Measurements from ENCODE around the gene PHRF1.

Gene PHRF1

GRCh38 chr11:616320-617198 lies 40.3 kb downstream of the PHRF1 start:
- DNase-seq, result no peak

DNA sequence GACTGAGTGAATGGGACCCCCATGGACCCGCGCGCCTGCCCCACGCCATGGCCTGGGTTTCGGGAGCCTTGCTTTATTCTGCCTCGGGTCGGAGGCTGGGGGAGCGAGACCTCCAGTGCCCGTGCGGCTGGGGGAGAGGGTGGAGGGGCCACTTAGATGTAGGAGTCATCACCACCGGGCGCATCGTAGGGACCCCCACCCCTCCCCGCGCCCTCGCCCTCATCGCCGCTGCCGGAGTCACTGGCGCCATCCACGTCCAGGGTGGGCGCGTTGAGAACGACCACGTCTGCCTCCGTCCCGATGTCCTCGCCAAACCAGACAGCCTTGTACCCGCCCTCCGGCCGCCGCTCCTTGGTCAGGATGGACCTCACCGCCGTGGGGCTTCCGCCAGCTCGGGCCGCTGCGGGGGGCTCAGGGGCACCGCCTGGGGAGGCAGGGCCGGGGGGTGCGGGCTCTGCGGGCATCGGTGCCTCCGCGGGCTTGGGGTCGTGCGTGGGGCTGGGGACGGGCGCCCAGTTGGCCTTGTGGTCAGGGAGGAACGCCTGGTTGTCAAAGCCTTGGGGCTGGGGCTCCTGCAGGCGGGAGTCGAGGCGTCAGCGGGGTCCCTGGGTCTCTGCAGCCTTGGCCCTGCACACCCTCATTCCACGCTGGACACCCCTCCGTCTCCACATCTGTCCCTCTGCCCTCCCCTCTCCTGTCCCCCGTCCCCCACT lies 41.1 kb downstream of the PHRF1 start:
- DNase-seq, result no peak

DNA sequence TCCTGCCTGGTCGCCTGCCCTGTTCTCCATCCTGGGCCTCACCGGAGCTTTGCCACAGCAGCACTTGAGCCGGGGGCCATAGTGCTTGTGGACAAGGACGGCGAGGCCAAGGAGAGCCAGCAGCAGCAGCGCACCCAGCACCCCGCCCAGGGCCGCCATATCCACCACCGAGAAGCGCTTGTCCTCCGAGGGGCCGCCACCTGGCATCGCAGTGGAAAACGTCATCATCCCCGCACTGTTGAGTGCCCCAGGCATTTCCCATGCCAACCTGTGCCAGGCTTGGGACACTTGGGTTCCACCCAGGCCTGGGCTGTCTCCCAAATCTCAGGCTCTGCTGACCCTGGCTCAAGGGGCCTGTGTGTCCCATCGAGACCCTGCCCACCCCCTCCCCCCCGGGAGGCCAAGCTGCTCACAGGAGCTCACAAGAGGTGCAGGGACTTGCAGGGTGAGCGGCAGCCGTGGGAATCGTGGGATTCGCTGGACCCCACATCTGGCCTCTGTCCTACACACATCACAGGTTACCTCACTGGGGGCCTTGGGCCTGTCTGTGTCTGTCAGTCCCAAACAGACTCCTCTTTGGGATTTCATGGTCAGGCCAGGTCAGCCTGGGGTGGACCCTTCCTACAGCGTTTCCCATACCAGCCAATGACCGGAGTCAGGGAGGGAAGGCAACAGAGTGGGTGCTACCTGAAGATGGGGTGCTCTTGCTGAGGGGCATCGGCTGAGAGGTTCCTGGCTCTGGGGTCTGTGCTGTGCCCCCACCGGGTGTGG lies 41.8 kb downstream of the PHRF1 start:
- no peak for DNase-seq

DNA sequence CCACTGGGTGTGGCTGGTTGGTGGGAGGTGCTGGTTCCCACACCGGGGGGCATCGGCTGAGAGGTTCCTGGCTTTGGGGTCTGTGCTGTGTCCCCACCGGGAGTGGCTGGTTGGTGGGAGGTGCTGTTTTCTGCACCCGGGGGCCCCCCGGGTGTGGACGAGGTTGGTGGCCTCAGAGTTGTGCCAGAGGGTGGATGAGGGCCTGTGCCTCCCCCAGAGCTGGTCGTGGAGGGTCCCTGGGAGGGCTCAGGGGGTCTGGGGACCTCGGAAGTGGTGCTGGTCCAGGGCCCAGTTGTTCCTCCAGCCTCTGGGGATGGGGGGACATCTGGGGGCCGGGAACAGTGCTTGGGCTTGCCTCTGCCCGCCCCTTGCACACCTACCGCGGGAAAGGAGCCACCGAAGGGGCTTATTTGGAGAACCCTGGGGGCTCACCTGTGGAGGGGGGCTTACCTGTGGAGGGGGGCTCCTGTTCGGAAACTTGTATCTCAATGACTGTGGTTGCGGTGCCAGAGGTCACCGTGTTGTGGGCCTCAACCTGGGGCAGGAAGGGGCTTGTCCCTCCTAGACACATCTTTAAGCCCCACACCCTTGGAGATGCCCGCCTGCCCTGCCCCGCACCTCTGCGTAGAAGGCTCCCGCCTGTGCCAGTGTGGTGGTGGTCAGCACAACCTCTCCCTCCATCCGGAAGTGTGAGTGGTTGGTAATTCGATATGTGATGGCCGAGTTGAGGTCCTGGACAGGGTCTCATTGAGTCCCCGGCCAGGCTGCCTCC lies 42.8 kb downstream of the PHRF1 start:
- DNase-seq, result no peak

- no peak for DNase-seq
Observed at GRCh38 chr11:619628-620050, 43.4 kb downstream of the PHRF1 start.

GRCh38 chr11:620201-620600 lies 43.9 kb downstream of the PHRF1 start:
- DNase-seq, result no peak

DNA sequence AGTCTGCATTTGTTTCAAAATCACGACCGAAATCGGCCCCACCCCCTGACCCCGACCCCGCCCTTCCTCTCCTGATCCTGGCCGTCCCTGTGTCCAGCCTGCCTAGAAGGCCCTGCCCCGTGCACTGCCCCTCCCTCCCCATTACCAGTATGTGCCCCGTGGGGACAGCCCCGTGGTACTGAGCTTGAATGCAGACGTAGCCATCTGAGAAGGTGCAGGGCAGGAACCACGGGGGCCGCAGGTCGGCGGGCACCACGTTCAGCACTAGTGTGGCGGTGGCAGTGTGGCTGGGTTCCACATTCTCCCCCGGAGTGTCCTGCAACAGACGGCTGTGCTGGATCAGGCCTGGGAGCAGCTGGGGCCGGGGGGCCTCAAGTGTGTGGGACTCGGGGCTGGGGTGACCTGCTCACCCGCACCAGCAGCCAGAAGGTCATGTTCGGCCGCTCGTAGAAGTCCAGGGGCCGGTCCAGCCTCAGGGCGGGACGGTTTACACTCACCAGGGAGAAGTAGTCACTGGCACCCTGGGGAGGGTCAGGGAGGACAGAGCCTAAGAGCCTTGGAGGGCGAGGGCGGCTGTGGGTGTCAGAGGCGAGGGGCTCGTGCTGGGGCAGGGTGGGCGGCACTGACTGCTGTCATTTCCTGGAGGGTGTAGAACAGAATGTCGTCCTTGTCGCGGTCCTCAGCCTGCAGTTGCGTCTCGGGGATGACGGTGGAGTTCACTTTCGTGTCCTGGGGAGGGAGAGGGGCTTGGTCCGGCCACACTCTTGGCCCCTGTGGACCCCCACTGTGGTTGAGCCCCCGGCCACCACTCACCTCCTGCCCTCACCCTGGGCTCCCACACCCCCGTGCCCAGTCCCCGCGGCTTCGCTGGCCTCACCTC lies 44.9 kb downstream of the PHRF1 start:
- DNase-seq, result no peak

GRCh38 chr11:621838-622237 lies 45.6 kb downstream of the PHRF1 start:
- DNase-seq, result no peak

GRCh38 chr11:623349-623869 lies 47.1 kb downstream of the PHRF1 start:
- no peak for DNase-seq

DNA sequence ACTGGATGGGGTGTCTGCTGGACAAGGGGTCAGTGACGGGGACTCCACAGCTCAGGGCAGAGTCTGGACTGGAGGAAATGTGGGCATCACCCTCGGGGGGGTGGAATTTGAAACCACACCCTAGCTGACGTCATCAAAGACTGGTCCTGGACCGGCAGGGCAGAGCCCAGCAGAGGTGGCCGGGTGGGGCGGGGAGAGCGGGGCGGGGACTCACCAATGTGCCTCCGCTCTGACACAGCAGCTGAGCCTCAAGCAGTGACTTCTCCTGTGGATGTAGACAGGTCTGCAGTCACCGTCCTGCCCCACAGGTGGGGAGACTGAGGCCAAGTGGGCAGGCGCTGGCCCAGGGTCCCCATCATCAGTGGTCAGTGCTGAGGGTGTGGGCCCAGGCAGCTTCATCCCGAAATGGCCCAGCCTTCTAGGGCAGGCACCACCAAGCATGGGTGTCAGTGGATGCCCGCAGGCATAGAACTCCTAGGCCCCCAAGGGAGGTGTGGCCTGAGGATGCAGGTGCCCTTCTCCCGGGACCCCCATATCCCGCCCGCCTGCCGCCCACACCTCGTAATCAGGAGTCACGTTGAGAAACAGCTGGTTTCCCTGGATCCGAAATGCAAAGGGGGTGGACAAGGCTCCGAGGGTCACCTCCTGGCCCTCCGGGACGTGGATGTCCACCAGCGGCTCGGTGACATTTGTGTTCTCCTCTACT lies 47.9 kb downstream of the PHRF1 start:
- no peak for DNase-seq

DNA sequence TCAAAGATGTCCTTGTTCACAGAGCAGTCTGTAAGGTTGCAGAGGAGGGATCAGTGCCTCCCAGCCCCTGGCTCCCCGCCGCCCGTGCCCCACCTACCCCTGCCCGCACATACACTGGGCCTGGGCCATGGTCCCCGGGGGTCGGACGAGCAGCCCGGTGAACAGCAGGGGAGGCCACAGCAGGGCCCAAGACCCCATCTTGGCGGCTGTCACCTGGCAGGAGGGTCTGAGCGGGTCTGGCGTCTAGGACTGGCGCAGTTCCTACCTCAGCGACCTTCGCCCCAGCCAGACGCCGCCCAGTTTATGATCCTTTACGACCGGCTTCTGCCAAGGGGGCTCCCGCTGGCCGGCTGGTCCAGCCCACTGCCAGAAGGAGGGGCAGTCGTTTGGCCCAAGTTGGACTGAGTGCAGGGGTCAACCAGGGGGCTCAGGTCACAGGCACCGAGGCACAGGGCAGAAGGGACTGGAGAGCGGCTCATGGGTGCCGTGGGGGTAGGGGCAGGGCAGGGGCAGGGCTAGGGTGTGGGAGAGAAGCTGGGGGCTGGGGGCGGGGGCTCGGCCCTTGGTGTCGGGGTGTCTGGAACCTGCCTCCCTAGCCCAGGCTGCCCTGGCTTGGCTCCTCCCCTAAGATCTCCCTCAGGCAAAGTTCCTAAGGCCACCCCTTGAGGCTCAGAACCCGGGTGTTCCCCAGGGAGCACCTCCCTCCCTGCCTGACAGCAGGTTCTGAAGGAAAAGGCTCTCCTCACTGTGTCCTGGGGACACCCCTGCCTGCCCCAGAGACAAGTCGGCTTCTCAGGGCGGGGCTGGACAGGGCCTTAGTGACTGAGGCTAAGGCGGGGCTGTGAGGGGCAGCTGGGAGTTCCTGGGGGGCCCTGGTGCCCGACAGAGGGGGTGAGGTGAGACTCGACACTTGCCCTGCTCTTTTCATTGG lies 48.7 kb downstream of the PHRF1 start, which contains the start of gene CDHR5:
Gene CDHR5, minus strand, starts transcription at position 251 of the 931 bp plus-strand sequence. Its CDS starts 53 bp downstream, at position 198.
- DNase-seq, result no peak

DNA sequence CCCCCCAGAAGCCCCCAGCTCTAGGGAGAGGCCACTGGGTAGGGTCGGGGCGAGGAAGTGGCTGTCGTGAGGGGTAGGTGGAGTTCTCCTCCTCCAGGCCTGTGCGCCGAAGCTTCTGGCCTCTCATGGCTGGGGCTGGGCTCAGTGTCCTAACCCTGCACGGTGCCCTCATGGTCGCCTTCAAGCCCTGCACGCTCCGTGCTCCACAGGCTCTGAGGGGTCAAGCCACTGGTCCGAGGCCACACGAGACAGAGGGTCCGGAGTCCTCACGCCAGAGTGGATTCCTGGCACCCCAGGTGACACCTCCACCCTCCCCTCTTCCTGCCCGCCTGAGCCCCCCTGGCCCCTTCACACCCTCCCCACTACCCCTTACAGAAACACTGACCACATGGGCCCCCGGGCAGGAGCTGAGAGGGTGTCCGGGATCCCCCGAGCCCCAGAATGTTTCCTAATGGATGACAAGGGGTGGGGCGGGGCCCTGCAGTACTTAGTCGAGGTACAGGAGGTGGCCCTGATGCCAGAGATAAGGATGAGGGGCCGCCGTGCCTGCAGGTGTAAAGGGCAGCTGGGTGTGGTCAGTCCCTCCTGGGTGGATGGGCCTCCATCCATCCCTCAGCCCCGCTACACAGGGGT lies 49.5 kb downstream of the PHRF1 start:
- DNase-seq, result no peak

GRCh38 chr11:626475-627307 lies 50.4 kb downstream of the PHRF1 start, which contains the start of gene SCT:
TSS of gene SCT (minus strand) at chr11:627181. CDS start at chr11:627143, 38 bp downstream.
- no peak for DNase-seq

DNA sequence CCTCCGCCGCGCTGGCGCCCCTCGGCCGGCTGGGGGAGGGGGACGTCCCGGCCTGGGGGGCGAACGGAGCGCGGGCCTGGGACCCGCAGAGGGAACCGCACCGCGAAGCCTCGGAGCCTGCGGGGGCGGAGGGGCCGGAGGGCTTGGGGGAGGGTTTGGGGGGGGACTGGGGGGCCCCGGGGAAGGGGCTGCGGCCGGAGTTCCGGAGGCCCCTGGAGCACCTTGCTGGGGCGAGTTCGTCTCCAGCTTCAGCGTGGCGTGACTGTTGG lies 51.0 kb downstream of the PHRF1 start:
- no peak for DNase-seq

DNA sequence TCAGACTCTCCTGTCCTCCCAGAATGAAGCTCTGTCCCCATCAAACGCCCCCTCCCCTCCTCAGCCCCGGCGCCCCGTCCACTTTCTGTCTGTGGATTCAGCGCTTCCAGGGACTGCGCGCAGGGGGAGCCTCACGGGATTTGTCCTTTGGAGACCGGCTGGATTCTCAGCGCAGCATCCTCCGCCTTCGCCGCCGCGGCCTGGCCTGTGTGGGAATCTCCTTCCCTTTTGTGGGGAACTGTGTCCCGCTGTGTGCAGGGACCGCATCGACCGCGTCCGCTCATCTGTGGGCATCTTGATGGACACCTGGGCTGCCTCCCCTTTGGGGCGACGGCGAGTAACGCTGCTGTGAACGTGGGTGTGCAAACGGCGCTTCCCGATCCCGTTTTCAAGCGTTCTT lies 51.8 kb downstream of the PHRF1 start:
- DNase-seq, result no peak

DNA sequence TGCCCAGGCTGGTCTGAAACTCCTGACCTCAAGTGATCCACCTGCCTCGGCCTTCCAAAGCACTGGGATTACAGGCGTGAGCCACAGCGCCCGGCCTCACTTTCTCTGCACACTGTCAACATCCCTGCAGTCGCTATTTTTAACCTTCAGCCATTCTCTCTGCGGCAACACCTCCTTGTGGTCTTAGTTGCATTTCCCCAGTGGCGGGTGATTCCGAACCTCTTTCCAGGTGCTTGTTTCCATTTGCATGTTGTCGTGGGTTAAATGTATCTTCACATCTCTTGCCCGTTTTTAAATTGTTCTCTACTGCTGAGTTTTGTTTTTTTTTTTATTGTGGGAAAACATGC lies 52.9 kb downstream of the PHRF1 start:
- no peak for DNase-seq

DNA sequence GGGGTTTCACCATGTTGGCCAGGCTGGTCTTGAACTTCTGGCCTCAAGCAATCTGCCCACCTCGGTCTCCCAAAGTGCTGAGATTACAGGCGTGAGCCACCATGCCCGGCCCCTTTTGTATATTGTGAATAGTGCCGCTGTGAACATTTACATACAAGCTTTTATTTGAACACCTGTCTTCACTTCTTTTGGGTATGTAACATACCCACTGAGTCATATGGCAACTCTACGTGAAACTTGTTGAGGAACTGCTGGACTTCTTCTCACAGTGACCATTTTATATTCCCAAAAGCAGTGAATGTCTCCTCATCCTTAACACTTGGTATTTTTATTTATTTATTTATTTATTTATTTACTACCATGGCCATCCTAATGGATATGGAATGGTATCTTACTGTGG lies 54.6 kb downstream of the PHRF1 start:
- DNase-seq, result no peak

DNA sequence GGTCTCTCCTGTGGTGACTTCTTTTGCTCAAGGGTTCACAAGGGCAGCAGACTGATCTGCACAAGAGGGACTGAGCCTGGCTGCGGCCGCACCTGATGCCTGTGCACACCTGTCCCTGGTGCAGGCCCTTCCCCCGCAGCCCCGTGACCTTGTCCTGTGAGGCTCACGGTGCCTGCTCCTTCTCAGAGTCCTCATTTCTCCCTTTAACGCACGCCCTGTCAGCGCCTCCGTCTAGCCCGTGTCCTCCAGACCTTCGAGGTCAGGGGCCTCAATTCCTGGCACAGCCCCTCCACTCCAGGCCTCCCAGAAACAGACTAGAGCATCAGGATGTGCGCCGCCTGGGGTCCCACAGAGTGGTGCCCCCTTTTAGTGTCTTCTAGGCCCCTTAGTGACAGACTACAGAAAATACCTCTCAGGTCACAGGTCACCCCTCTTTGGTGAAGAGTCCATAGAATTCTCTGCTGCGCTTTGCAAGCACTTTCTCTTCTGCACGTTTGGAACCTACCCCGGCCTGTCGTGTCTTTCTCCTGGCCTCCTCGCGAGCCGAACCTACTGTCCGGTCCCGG lies 59.8 kb downstream of the PHRF1 start:
- DNase-seq, result no peak
